Parathyroid adenoma (tissue), 2 donors: ENCODE measurements around the gene TSPYL1.

Experiments
- H2AFZ ChIP-seq: fragments of 300-600 bp; sonication (generic); one replicate; pipeline ENCODE4 v1.7.0; 2017; ENCODE audit warnings: antibody characterized with exemption, mild to moderate bottlenecking
- H3K27ac ChIP-seq: fragments of 300-600 bp; sonication (generic); one replicate; pipeline ENCODE4 v1.7.0; 2017
- H3K27me3 ChIP-seq: fragments of 300-600 bp; sonication (generic); one replicate; pipeline ENCODE4 v1.7.0; 2017; ENCODE audit warnings: low read length; ENCODE audit not compliant: control insufficient read depth, insufficient read depth
- H3K36me3 ChIP-seq: fragments of 300-600 bp; sonication (generic); one replicate; pipeline ENCODE4 v1.7.0; 2017; ENCODE audit warnings: low read length; ENCODE audit not compliant: control insufficient read depth, insufficient read depth
- H3K4me1 ChIP-seq: fragments of 300-600 bp; sonication (generic); one replicate; pipeline ENCODE4 v1.7.0; 2017; ENCODE audit warnings: control low read depth
- H3K4me2 ChIP-seq: fragments of 300-600 bp; sonication (generic); one replicate; pipeline ENCODE4 v1.7.0; 2017; ENCODE audit warnings: low read length
- H3K4me3 ChIP-seq: fragments of 300-600 bp; sonication (generic); one replicate; pipeline ENCODE4 v1.7.0; 2017; ENCODE audit warnings: low read depth, low read length
- H3K79me2 ChIP-seq: fragments of 300-600 bp; sonication (generic); one replicate; pipeline ENCODE4 v1.7.0; 2017; ENCODE audit warnings: control low read depth
- H3K9ac ChIP-seq: fragments of 300-600 bp; sonication (generic); one replicate; pipeline ENCODE4 v1.7.0; 2017; ENCODE audit warnings: mild to moderate bottlenecking
- H3K9me3 ChIP-seq: fragments of 300-600 bp; sonication (generic); one replicate; pipeline ENCODE4 v1.7.0; 2017; ENCODE audit warnings: low read length; ENCODE audit not compliant: control insufficient read depth
- TF ChIP-seq, protein P1 (sequence below): fragments of 300-600 bp; sonication (generic); IDR thresholded peaks from one replicate; pipeline ENCODE4 v1.7.0; 2017; ENCODE audit warnings: antibody characterized with exemption, mild to moderate bottlenecking
- donor health status: primary hyperparathyroidism.

Gene TSPYL1

DNA sequence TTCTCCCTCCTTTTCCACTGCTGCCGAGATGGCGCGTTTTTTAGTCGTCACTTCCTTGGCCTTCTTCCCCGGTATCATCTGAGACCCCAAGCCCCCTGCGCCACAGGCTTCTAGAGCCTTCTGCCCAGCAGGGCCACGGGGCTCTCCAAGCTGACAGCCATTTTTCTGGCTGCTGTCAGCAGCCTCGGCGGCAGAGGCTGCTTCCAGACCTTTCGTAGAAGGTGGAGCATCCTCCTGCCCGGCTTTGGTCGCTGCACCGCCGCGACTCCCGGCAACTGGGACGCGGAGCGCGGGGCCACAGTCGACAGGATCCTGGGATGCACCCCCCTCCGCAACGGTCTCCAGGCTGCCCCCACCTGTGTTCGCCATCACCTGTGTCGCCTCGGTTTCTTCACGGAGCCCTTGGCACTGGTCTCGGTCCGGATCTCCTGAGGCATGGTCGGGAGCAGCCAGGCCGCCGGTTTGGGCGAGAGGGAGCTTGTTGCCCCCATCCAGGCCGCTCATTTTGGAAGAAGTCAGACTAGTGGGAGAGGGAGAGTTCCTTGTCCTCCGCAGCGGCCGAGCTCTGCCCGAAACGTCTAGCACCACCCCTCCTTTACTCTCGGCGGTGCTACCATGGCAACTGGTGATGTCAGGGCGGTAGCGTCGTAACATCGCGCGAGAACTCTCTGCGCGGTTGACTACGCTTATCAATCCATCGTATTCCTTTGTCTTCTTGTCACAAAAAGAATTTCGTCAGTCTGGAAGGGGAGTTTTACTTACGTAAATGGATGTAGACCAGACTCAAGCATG lies 26.0 kb downstream of the TSPYL1 start, which contains the start of gene TSPYL4:
Gene TSPYL4, minus strand, starts transcription at position 571 of the 792 bp plus-strand sequence. Its CDS starts 67 bp downstream, at position 504.
- Histone ChIP-seq H3K4me2 (peak within 1 kb of the TSS; percentile 99), H3K36me3 (no peaks in the 10 kb centered on the region), H3K27me3 (no peaks in the 10 kb centered on the region)

GRCh38 chr6:116253188-116253504 lies 26.6 kb downstream of the TSPYL1 start:
- Histone ChIP-seq H3K9ac (peak overlapping the region; percentile 41), H3K4me1 (peaks cover 37% of the 10 kb centered on the region), H3K27ac (peak overlapping the region; percentile 87), H3K4me2 (peak overlapping the region; percentile 99), H3K79me2 (peaks cover 21% of the 10 kb centered on the region), H3K36me3 (no peaks in the 10 kb centered on the region), H2AFZ (peak overlapping the region; percentile 91), H3K9me3 (no peaks in the 10 kb centered on the region), H3K4me3 (peak overlapping the region; percentile 97), H3K27me3 (no peaks in the 10 kb centered on the region)
- TF ChIP-seq, protein P1, sequence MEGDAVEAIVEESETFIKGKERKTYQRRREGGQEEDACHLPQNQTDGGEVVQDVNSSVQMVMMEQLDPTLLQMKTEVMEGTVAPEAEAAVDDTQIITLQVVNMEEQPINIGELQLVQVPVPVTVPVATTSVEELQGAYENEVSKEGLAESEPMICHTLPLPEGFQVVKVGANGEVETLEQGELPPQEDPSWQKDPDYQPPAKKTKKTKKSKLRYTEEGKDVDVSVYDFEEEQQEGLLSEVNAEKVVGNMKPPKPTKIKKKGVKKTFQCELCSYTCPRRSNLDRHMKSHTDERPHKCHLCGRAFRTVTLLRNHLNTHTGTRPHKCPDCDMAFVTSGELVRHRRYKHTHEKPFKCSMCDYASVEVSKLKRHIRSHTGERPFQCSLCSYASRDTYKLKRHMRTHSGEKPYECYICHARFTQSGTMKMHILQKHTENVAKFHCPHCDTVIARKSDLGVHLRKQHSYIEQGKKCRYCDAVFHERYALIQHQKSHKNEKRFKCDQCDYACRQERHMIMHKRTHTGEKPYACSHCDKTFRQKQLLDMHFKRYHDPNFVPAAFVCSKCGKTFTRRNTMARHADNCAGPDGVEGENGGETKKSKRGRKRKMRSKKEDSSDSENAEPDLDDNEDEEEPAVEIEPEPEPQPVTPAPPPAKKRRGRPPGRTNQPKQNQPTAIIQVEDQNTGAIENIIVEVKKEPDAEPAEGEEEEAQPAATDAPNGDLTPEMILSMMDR, result no peak

More for the DNA sequence above, 26.0 kb downstream of the TSPYL1 start, which contains the start of gene TSPYL4:
- Histone ChIP-seq H3K4me1 (peaks cover 33% of the 10 kb centered on the region), H3K4me3 (peak within 1 kb of the TSS; percentile 97), H3K9ac (peak within 1 kb of the TSS; percentile 41), H3K79me2 (peaks cover 21% of the 10 kb centered on the region), H3K27ac (peak within 1 kb of the TSS; percentile 87), H3K9me3 (no peaks in the 10 kb centered on the region), H2AFZ (peak within 1 kb of the TSS; percentile 91)
- TF ChIP-seq, protein P1, result no peak

DNA sequence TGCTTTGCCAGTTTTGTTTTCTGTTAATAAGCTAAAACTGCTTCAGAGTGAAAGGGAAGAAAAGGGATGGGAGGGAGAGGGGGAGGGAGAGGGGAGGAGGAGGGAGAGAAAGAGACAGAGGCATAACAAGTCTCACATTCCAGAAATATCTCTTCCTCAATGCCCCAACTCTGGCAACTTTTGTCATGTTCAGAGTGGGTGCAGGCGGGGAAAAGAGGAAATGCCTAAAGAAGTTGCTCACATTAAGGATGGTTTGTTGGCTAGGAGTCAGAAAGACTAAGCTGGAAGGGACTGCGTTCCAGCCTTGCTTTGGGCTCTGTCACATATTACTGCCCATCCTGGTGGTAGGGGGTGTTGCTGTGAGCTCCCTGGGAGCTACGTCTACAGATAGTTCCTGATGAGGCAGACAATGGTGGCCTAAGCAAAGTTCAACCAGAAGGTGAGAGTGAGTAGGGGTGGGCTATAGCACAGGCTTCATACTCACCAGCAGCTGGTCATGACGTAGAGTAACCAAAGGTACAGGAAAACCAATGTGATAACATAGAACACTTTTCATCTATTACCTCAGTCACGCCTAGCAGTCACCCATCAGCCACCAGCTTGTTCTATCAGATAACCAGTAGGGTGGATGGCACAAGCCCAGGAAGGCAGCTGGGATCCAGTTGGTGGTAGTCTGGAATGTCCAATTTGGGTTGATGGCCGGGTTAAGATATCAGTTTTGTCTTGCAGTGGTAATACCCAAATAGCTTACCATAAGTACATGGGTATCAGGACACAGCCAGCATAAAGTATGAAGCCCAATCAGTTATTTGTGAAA lies 28.0 kb downstream of the TSPYL1 start:
- peak overlapping the region; percentile 99 for H3K4me2 ChIP-seq
- peak overlapping the region; percentile 97 for H3K4me3 ChIP-seq
- peak overlapping the region; percentile 11 for H3K27ac ChIP-seq
- TF ChIP-seq, protein P1, result no peak
- H2AFZ ChIP-seq, result no peak overlapping the region
- H3K27me3 ChIP-seq, result no peaks in the 10 kb centered on the region
- no peak overlapping the region for H3K9ac ChIP-seq
- peaks cover 21% of the 10 kb centered on the region for H3K79me2 ChIP-seq
- peaks cover 41% of the 10 kb centered on the region for H3K4me1 ChIP-seq
- no peaks in the 10 kb centered on the region for H3K9me3 ChIP-seq
- no peaks in the 10 kb centered on the region for H3K36me3 ChIP-seq

DNA sequence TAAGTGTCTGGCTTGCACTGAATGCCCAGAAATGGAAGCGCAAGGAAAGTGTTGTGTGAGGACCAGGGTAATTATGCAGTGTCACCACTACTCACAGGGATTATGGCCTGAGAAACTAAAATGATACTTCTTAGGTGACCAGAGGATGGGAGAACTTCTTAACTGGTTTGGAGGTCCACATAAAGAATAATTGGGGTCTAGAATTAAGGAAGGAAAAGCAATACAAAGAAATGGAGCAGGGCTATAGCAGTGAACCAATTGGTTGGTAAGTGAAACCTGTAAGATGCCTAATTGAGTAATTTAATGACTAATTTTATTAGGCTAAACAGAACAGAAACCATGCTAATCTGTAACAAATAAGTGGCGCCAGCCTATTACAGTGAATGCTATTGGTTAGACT lies 31.2 kb downstream of the TSPYL1 start:
- Histone ChIP-seq H3K27me3 (no peaks in the 10 kb centered on the region), H2AFZ (no peak overlapping the region), H3K4me2 (no peak overlapping the region), H3K27ac (no peak overlapping the region), H3K79me2 (peaks cover 18% of the 10 kb centered on the region), H3K4me3 (no peak overlapping the region), H3K9ac (no peak overlapping the region), H3K4me1 (peaks cover 32% of the 10 kb centered on the region), H3K9me3 (no peaks in the 10 kb centered on the region), H3K36me3 (no peaks in the 10 kb centered on the region)
- TF ChIP-seq, protein P1, result no peak
